Measurements from ENCODE around the gene TSC2.

- TF ChIP-seq YY1 (IDR thresholded peaks at IDR 0.05; ENCODE audit: low read depth) = no peak
- TF ChIP-seq TCF12 (IDR thresholded peaks at IDR 0.05; ENCODE audit: low read depth) = no peak
- no peak for TF ChIP-seq TAF1 (IDR thresholded peaks at IDR 0.05; ENCODE audit: low read depth)
- TF ChIP-seq REST (IDR thresholded peaks at IDR 0.05; ENCODE audit: low read depth) = no peak
Observed at GRCh38 chr16:2056077-2056476, 8.3 kb downstream of the TSC2 start.
